HepG2 (cell line): ENCODE measurements around the gene LRRC27. TPM values are rescaled to one million over a fixed set of nuclear protein-coding genes. Genes with fewer than 3 reads are reported as not detected.

Experiments
- ATF5 ChIP-seq: sonication (generic); formaldehyde crosslinking; IDR thresholded peaks from 2 replicates; pipeline ENCODE4 v1.4.0; 2020; ENCODE audit warnings: mild to moderate bottlenecking, low read depth, missing genetic modification reagents
- BHLHE40 ChIP-seq: IDR thresholded peaks from 2 replicates; pipeline ENCODE4 v1.6.1; 2011; ENCODE audit warnings: low read length, improper control_type of control experiment
- FOXA3 ChIP-seq: IDR thresholded peaks from 2 replicates; pipeline ENCODE4 v1.6.1; 2016; ENCODE audit warnings: missing genetic modification reagents, missing compliant biosample characterization
- HMGA1 ChIP-seq: sonication (generic); formaldehyde crosslinking; conservative IDR thresholded peaks from 2 replicates; pipeline ENCODE4 v1.4.0; 2020; ENCODE audit warnings: missing genetic modification reagents
- MIER3 ChIP-seq: IDR thresholded peaks from 2 replicates; pipeline ENCODE4 v1.6.1; 2016; ENCODE audit warnings: missing compliant biosample characterization, borderline replicate concordance
- MTA3 ChIP-seq: sonication (generic); formaldehyde crosslinking; IDR thresholded peaks from 2 replicates; pipeline ENCODE4 v1.4.0; 2020; ENCODE audit warnings: missing genetic modification reagents
- NAIF1 ChIP-seq: sonication (generic); formaldehyde crosslinking; IDR thresholded peaks from 2 replicates; pipeline ENCODE4 v1.5.0; 2020; ENCODE audit warnings: mild to moderate bottlenecking, missing genetic modification reagents, borderline replicate concordance
- SALL1 ChIP-seq: sonication (generic); formaldehyde crosslinking; IDR thresholded peaks from 2 replicates; pipeline ENCODE4 v1.8.0; 2022; ENCODE audit warnings: mild to moderate bottlenecking, missing genetic modification reagents
- SNAPC2 ChIP-seq: sonication (generic); formaldehyde crosslinking; IDR thresholded peaks from 2 replicates; pipeline ENCODE4 v1.8.1; 2022; ENCODE audit warnings: mild to moderate bottlenecking, missing genetic modification reagents
- ZBTB46 ChIP-seq: sonication (generic); formaldehyde crosslinking; IDR thresholded peaks from 2 replicates; pipeline ENCODE4 v1.4.0; 2020; ENCODE audit warnings: mild to moderate bottlenecking, missing genetic modification reagents, borderline replicate concordance
- ZKSCAN1 ChIP-seq: fragments of 150-350 bp; IDR thresholded peaks from 2 replicates; pipeline ENCODE4 v1.6.1; 2014; ENCODE audit warnings: low read length
- ZNF280B ChIP-seq: sonication (generic); formaldehyde crosslinking; IDR thresholded peaks from 2 replicates; pipeline ENCODE4 v1.5.0; 2020; ENCODE audit warnings: missing genetic modification reagents, mild to moderate bottlenecking, borderline replicate concordance
- ZNF512B ChIP-seq: sonication (generic); formaldehyde crosslinking; IDR thresholded peaks from 2 replicates; pipeline ENCODE4 v1.5.1; 2020; ENCODE audit warnings: missing genetic modification reagents, mild to moderate bottlenecking, borderline replicate concordance
- ZNF777 ChIP-seq: sonication (generic); formaldehyde crosslinking; IDR thresholded peaks from 2 replicates; pipeline ENCODE4 v1.4.0; 2020; ENCODE audit warnings: missing genetic modification reagents
- ZSCAN30 ChIP-seq: sonication (generic); formaldehyde crosslinking; IDR thresholded peaks from 2 replicates; pipeline ENCODE4 v1.5.0; 2020; ENCODE audit warnings: mild to moderate bottlenecking, missing genetic modification reagents
- polyA plus RNA-seq, 8 experiments: library from polyadenylated mRNA; depleted of rRNA in 3 of 8; stranded (reverse) in 7 of 8; unstranded in 1 of 8; fragments of >200 nt; fragmentation: Illumina TruSeq in 4 of 8; extraction: Trizol in 4 of 8; gene quantifications; 2 replicates each; pipeline versions ENCODE4 v1.2.1 to v1.2.3, GENCODE V29; 2011 to 2016; ENCODE audit warnings: low read depth in 4 of 8, missing spikeins in 1 of 8, mixed read lengths in 1 of 8; ENCODE audit not compliant: insufficient read depth in 1 of 8
- total RNA-seq, 5 experiments: library from RNA; depleted of rRNA; stranded (reverse); fragments of >200 nt; fragmentation: Illumina TruSeq; extraction: Trizol; gene quantifications; 2 replicates each; pipeline ENCODE4 v1.2.3, GENCODE V29; 2016; ENCODE audit warnings: low read depth in 1 of 5
- TF ChIP-seq, protein P1 (sequence below): sonication (generic); formaldehyde crosslinking; IDR thresholded peaks from 2 replicates; pipeline ENCODE4 v1.4.0; 2020; ENCODE audit warnings: missing genetic modification reagents

Gene LRRC27
- total and polyA plus RNA-seq, 2 of the 13 experiments (the other 11 are each of a cell fraction or from before 2014, with no cell fraction given) = 4.2 to 4.6 TPM

DNA sequence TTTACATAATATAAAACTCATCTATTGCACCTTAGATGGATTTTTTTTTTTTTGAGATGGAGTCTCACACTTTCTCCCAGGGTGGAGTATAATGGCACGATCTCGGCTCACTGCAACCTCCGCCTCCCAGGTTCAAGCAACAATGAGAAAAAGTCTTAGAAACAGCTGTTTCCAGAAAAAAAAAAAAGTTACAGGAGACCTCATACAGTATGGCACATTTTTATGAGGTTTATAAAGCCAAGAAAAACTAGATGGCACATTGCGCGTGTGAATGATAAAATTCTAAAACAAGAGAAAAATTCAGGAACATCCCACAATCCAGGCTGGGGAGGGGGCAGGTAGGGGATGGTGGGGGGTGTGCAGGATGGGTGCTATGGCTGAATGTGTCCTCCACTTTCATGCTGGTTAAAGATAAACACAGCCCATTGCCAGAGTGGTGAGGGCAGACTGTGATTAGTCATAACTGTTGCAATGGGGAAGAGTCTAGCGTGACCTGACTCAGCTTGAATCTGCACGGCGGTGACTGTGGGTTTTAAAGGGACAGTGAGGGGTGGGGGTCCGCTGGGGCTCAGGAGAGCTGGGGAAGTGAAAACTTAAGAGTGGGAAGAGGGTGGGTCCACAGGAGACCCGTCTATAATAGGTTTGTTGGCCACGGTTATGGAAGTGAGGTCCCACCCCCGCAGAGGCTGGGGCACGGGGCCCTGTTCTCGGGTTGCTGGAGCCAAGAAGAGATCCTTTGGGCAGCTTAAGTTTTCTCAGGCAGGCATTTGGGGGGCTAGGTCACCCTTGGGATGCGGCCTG lies 11.9 kb upstream of the LRRC27 start (continued):
- TF ChIP-seq ZNF512B (CRISPR knock-in tag) = no peak
- TF ChIP-seq ATF5 = no peak
- no peak for TF ChIP-seq ZNF777 (CRISPR knock-in tag)
- TF ChIP-seq ZNF280B = no peak
- TF ChIP-seq ZKSCAN1 = no peak
- no peak for TF ChIP-seq SNAPC2 (CRISPR knock-in tag)
- TF ChIP-seq NAIF1 (CRISPR knock-in tag) = no peak
- TF ChIP-seq SALL1 (CRISPR knock-in tag) = 0 out of 2 replicates have a peak, but pooled peaks have one; percentile 31
- peak; percentile 40; the same call in 1 of the 2 replicates for TF ChIP-seq BHLHE40
- TF ChIP-seq MTA3 (CRISPR knock-in tag) = no peak
- TF ChIP-seq, protein P1, sequence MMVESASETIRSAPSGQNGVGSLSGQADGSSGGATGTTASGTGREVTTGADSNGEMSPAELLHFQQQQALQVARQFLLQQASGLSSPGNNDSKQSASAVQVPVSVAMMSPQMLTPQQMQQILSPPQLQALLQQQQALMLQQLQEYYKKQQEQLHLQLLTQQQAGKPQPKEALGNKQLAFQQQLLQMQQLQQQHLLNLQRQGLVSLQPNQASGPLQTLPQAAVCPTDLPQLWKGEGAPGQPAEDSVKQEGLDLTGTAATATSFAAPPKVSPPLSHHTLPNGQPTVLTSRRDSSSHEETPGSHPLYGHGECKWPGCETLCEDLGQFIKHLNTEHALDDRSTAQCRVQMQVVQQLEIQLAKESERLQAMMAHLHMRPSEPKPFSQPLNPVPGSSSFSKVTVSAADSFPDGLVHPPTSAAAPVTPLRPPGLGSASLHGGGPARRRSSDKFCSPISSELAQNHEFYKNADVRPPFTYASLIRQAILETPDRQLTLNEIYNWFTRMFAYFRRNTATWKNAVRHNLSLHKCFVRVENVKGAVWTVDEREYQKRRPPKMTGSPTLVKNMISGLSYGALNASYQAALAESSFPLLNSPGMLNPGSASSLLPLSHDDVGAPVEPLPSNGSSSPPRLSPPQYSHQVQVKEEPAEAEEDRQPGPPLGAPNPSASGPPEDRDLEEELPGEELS (CRISPR knock-in tag) = no peak
- TF ChIP-seq ZBTB46 (CRISPR knock-in tag) = no peak
- 0 out of 2 replicates have a peak, but pooled peaks have one; percentile 44 for TF ChIP-seq MIER3 (CRISPR knock-in tag)
- no peak for TF ChIP-seq ZSCAN30 (CRISPR knock-in tag)
- TF ChIP-seq HMGA1 = no peak
- peak; percentile 48 for TF ChIP-seq FOXA3 (CRISPR knock-in tag)
